Measurements from ENCODE around the gene TJP1. TPM values are rescaled to one million over a fixed set of nuclear protein-coding genes. Genes with fewer than 3 reads are reported as not detected.

TJP1 gene
- total RNA-seq, 4 donors from 2014 or later = 74.1 to 91.0 (median 81.0) TPM

DNA sequence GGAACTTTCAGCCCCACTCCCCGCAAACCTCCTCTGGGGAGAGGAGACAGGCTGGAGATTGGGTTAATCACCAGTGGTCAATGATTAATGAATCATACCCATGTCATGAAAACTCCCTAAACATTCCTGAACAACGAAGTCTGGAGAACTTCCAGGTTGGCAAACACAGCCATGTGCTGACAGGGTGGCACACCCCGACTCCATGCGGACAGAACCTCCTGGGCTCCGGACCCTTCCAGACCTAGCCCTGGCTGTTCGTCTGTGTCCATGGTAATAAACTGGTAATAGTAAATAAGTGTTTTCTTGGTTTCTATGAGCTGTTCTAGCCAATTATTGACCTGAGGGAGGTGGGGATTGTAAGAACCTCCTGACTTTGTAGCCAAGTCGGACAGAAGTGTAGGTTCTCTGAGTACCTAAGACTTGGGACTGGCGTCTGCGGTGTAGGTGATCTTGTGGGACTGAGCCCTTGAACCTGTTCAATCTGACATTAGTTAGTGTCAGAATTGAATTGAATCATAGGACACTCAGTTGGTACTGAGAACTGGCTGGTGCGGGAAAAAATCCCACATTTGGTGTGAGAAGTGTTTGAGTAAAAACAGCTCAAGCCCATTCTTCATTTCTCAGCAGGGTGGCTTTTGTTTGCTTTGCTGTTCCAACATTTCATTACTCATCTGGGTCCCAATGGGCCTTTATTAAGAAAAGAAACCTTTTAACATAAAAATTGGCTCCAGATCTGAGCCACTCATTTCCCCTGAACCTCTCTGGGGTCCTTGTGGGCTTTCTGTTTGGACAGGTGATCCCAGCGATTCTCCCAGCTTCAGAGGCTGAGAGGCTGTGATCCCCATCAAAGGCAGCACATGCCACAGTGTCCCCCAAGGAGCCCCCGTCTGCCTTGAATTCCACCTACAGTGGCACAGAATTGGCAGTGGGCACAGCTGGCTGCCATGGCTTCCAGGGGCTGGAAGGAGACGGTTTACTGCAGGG lies 151.0 kb downstream of the TJP1 start:
- H3K4me3 ChIP-seq = no peak overlapping the region
- no peaks in the 10 kb centered on the region for H3K36me3 ChIP-seq
- peaks cover 13% of the 10 kb centered on the region for H3K4me1 ChIP-seq
- TF ChIP-seq, protein P1, sequence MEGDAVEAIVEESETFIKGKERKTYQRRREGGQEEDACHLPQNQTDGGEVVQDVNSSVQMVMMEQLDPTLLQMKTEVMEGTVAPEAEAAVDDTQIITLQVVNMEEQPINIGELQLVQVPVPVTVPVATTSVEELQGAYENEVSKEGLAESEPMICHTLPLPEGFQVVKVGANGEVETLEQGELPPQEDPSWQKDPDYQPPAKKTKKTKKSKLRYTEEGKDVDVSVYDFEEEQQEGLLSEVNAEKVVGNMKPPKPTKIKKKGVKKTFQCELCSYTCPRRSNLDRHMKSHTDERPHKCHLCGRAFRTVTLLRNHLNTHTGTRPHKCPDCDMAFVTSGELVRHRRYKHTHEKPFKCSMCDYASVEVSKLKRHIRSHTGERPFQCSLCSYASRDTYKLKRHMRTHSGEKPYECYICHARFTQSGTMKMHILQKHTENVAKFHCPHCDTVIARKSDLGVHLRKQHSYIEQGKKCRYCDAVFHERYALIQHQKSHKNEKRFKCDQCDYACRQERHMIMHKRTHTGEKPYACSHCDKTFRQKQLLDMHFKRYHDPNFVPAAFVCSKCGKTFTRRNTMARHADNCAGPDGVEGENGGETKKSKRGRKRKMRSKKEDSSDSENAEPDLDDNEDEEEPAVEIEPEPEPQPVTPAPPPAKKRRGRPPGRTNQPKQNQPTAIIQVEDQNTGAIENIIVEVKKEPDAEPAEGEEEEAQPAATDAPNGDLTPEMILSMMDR (IDR thresholded peaks at IDR 0.05) = no peak
- TF ChIP-seq POLR2A (IDR thresholded peaks at IDR 0.05) (no peak), EP300 (IDR thresholded peaks at IDR 0.05) (no peak), POLR2AphosphoS5 (IDR thresholded peaks at IDR 0.05) (no peak)
- peaks cover 16% of the 10 kb centered on the region for H3K27me3 ChIP-seq
- H3K9me3 ChIP-seq = no peaks in the 10 kb centered on the region
- H3K27ac ChIP-seq = no peak overlapping the region
- no peak for DNase-seq (ENCODE audit: low spot score in 2 of 2)
- 68% methylated on average over 13 of the region's 13 CpGs for WGBS

DNA sequence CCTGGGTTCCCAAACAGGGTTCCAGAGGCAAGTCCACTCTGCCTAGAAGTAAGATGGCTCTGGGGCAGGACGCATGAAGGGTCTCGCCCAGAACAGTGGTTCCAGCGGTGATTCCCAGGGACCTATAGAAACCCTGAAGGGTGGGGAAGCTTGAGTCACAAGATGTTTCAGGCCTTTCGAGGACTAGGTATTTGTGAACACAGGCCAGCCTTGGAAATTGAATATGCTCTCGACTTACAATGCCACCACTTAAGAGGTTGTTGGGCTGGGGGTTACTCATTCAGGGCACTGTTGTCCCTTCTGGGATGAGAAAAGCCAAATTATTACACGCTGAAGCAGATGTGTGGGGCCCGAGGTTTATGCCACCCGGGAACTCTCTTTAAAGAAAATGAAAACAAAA lies 152.0 kb downstream of the TJP1 start:
- Histone ChIP-seq H3K4me3 (no peak overlapping the region), H3K36me3 (no peaks in the 10 kb centered on the region), H3K9me3 (no peaks in the 10 kb centered on the region), H3K4me1 (peaks cover 13% of the 10 kb centered on the region), H3K27ac (no peak overlapping the region), H3K27me3 (peaks cover 8% of the 10 kb centered on the region)
- no peak for DNase-seq (ENCODE audit: low spot score in 2 of 2)
- WGBS = 94% methylated on average over 8 of the region's 8 CpGs
- TF ChIP-seq POLR2AphosphoS5 (IDR thresholded peaks at IDR 0.05) (no peak), EP300 (IDR thresholded peaks at IDR 0.05) (no peak), POLR2A (IDR thresholded peaks at IDR 0.05) (no peak)
- TF ChIP-seq, protein P1 (IDR thresholded peaks at IDR 0.05) = no peak

DNA sequence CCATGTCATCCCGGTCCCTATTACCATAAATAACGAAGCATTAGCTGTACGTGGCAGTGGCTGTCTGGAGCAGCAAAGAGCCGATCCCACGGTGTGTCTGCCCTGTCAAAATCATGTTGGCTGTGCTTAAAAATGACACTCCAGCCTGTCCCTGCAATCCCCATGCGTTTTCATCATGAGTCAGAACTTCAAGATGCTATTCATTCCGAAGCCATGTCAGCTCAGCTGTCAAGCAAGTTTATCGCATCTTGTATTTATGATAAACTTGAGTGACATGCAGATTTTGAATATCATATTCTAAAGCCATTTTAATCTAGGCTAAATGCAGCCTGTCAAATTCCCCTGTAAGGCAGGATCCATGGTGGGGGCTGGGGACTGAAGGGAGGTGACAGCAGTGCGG lies 152.4 kb downstream of the TJP1 start:
- Histone ChIP-seq H3K4me3 (no peak overlapping the region), H3K4me1 (peaks cover 9% of the 10 kb centered on the region), H3K27ac (no peak overlapping the region), H3K36me3 (no peaks in the 10 kb centered on the region), H3K9me3 (no peaks in the 10 kb centered on the region), H3K27me3 (peaks cover 4% of the 10 kb centered on the region)
- no peak for DNase-seq (ENCODE audit: low spot score in 2 of 2)
- 54% methylated on average over 9 of the region's 9 CpGs for WGBS
- TF ChIP-seq POLR2AphosphoS5 (IDR thresholded peaks at IDR 0.05) (no peak), EP300 (IDR thresholded peaks at IDR 0.05) (no peak), POLR2A (IDR thresholded peaks at IDR 0.05) (no peak)
- TF ChIP-seq, protein P1 (IDR thresholded peaks at IDR 0.05) = no peak

DNA sequence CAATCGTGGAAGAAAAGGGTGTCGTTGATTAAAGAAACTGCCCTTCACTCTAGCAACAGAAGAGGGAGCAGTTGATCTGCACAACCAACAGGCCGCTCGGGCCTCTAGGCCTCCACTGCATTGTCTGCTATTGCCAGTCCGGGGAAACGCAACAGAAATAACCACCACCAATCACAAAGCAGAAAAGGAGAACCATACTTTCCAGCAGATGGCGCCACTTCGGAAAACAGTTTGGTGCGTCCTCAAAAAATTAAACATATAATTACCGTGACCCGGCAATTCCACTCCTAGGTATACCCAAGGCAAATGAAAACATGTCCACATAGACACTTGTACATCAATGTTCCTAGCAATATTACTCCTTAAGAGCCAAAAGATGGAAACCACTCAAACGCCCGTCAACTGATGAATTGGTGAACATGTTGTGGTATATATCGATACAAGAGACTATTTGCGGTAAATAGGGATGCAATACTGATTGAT lies 154.1 kb downstream of the TJP1 start:
- H3K4me1 ChIP-seq = no peaks in the 10 kb centered on the region
- H3K9me3 ChIP-seq = no peaks in the 10 kb centered on the region
- H3K4me3 ChIP-seq = no peak overlapping the region
- no peaks in the 10 kb centered on the region for H3K27me3 ChIP-seq
- DNase-seq (ENCODE audit: low spot score in 2 of 2) = no peak
- H3K27ac ChIP-seq = no peak overlapping the region
- H3K36me3 ChIP-seq = no peaks in the 10 kb centered on the region
- 50% methylated on average over 15 of the region's 15 CpGs for WGBS
- TF ChIP-seq EP300 (IDR thresholded peaks at IDR 0.05) = no peak
- TF ChIP-seq POLR2AphosphoS5 (IDR thresholded peaks at IDR 0.05) = no peak
- TF ChIP-seq, protein P1 (IDR thresholded peaks at IDR 0.05) = peak; percentile 1 to 51
- TF ChIP-seq POLR2A (IDR thresholded peaks at IDR 0.05) = no peak

DNA sequence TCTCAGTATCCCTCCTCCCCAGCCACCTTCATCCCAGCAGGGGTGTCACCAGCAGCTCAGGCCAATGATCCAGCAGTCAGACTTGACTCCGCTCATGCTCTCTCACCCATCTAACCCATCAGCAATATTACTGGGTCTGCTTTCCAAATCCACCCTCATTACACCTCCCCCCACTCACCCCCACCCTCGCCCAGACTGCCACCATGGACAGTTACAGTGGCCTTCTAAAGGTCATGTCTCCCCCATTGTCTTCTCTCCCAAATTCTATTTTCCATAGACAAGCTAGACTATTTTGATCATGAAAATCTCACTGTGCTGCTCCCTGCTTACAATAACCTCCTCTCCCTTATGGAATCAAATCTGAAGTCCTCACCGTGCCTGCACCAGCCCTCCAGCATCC lies 156.0 kb downstream of the TJP1 start:
- 85% methylated on average over 3 of the region's 3 CpGs for WGBS
- DNase-seq (ENCODE audit: low spot score in 2 of 2) = no peak
- H3K27ac ChIP-seq = no peak overlapping the region

More for the DNA sequence above, 156.0 kb downstream of the TJP1 start:
- Histone ChIP-seq H3K4me1 (no peaks in the 10 kb centered on the region), H3K4me3 (no peak overlapping the region), H3K27me3 (no peaks in the 10 kb centered on the region), H3K9me3 (no peaks in the 10 kb centered on the region), H3K36me3 (no peaks in the 10 kb centered on the region)
- TF ChIP-seq POLR2AphosphoS5 (IDR thresholded peaks at IDR 0.05) (no peak), EP300 (IDR thresholded peaks at IDR 0.05) (no peak), POLR2A (IDR thresholded peaks at IDR 0.05) (no peak)
- TF ChIP-seq, protein P1 (IDR thresholded peaks at IDR 0.05) = no peak

All from suprapubic skin (tissue), 4 donors.